T-helper 9 cell (primary cell): ENCODE results near the gene ANKRD33.

Experiments
- DNase-seq: peaks from one replicate; pipeline ENCODE4 v3.0.0-alpha.2; 2020

Gene ANKRD33

GRCh38 chr12:51862947-51863346 is 25.0 kb upstream of the ANKRD33 start:
- DNase-seq, result no peak

DNA sequence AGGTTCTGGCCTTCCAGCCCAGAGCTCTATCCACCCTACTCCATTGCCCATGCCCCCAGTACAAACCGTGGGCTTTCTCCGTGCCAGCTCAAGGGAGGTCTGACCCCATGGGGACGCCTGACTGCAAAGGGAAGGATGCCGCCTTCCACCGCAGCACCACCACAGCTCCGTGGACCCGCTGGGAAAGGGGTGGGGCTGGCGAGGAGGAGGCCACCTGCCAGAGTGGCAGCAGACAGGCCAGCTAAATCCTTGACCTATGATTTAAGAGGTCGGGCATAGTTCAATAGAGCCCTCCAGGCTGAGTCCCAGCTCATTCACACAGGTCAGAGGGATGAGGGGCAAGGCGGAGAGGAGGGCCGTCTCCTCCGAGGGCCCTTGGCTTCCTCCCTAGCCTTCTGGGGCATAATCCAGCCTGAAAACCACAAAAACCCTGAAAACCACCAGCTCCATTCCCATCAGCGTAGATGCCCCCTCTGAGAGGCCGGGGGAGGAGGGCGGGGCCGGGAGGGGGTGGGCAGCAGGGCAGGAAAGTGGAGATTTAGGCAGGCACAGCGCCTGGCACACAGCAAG is 24.5 kb upstream of the ANKRD33 start:
- no peak for DNase-seq

- no peak for DNase-seq
These were observed 23.7 kb upstream of the ANKRD33 start for GRCh38 chr12:51863933-51864832.

GRCh38 chr12:51864833-51865670 is 22.9 kb upstream of the ANKRD33 start:
- DNase-seq, result no peak

- DNase-seq, result no peak
These were observed 22.1 kb upstream of the ANKRD33 start for GRCh38 chr12:51865757-51866270.

DNA sequence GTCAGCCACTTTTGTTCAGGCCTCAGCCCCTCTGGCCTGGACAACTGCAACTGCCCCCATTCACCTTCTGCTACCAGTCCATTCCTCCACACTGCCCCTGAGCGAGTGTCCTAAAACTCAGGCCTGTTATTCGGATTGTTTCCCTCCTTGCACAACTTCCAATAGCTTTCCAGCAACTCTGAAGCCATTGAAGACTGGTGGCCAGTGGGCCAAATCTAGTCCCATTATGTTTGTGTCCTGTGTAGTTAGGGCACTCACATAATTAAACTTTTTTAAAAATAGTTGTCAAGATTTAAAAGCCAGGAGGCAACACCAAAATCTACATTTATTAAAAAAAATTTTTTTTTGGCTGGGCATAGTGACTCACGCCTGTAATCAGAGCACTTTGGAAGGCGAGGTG is 21.6 kb upstream of the ANKRD33 start:
- DNase-seq, result no peak

- no peak for DNase-seq
These were observed 21.1 kb upstream of the ANKRD33 start for GRCh38 chr12:51866762-51867161.

DNA sequence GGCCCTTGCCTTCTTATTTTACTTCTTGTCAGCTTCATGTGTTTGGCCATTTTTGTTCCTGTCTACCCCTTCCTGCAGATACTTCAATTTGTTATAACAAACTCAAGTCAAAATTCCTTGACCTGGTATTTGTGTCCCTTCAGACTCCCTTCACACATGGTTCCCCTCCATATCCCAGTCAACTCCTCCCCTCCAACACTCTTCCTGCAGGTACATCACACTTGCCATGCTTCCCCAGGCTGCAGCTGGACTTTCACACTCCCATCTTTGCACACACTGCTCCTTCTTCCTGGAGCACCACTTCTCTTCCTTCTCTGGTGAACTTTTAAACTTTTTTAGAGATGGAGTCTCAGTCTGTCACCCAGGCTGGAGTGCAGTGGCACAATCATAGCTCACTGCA is 20.5 kb upstream of the ANKRD33 start:
- no peak for DNase-seq

GRCh38 chr12:51867796-51868428 is 20.0 kb upstream of the ANKRD33 start:
- DNase-seq, result no peak

- no peak for DNase-seq
These were observed 18.9 kb upstream of the ANKRD33 start for GRCh38 chr12:51868821-51869495.

GRCh38 chr12:51869496-51869865 is 18.4 kb upstream of the ANKRD33 start:
- no peak for DNase-seq

GRCh38 chr12:51869931-51870330 is 18.0 kb upstream of the ANKRD33 start:
- DNase-seq, result no peak

- no peak for DNase-seq
These were observed 17.4 kb upstream of the ANKRD33 start for GRCh38 chr12:51870504-51870903.

GRCh38 chr12:51871126-51871525 is 16.8 kb upstream of the ANKRD33 start:
- DNase-seq, result no peak

- DNase-seq, result no peak
These were observed 15.8 kb upstream of the ANKRD33 start for GRCh38 chr12:51871918-51872688.

DNA sequence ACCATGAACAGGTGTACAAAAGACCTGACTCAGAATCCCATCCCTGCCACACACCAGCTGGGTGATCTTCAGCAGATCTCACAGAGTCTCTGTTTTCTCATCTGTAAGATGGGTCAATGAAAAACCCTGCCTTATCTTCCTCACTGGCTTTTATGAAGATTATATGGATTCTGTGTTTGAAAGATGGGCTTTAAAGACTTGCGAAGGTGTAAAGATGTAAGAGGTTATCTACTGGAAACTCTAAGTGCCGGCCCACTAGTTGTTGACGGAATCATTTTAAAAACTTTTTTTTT is 15.3 kb upstream of the ANKRD33 start:
- DNase-seq, result no peak

- no peak for DNase-seq
These were observed 14.5 kb upstream of the ANKRD33 start for GRCh38 chr12:51873251-51873994.

- DNase-seq, result no peak
These were observed 13.9 kb upstream of the ANKRD33 start for GRCh38 chr12:51874000-51874399.

GRCh38 chr12:51874486-51874885 is 13.4 kb upstream of the ANKRD33 start:
- DNase-seq, result no peak

DNA sequence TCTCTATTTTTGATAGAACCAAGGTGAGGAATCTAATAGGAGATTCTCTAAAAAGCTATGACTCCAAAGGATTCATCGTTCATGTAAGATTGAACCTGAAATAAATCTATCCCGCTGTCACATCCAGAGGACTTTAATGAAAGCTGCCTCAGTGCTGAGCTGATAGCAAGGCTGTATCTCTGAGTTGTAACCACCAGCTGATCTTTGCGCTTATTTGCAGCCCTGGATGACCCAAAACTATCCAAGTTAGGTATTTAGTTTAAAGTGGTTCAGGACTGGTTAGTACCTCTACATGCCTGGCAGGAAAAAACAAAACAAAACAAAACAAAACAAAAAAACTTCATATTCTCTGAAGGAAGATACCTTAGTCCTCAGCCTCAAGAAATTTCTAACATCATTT is 8.8 kb upstream of the ANKRD33 start:
- no peak for DNase-seq

DNA sequence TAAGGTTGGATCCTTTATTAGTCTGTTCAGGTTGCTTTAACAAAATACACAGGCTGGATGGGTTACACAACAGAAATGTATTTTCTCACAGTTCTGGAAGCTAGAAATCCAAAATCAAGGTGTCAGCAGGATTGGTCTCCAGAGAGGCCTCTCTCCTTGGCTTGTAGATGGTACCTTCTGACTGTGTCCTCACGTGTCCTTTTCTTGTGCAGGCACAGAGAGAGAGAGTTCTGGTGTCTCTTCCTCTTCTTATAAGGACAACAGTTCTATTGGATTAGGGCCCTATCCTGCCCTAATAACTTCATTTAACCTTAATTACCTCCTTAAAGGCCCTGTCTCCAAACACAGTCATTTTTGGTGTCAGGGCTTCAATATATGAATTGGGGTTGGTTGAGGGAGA is 4.6 kb upstream of the ANKRD33 start:
- DNase-seq, result no peak
